Tibial nerve (tissue), 3 donors: Measurements from ENCODE around the gene NEO1.

Experiments
- CTCF ChIP-seq, 5 experiments: fragments of 200-600 bp in 3 of 5; fragments of 450-650 bp in 2 of 5; sonication (generic) in 3 of 5; IDR thresholded peaks; one replicate each; pipeline ENCODE4 v1.5.1; 2016 to 2019; ENCODE audit warnings: antibody characterized with exemption in 5 of 5, mild to moderate bottlenecking in 3 of 5, moderate library complexity in 2 of 5
- POLR2A ChIP-seq, 2 donors: fragments of 450-650 bp; IDR thresholded peaks; one replicate each; pipeline ENCODE4 v1.6.1; 2017; ENCODE audit warnings: antibody characterized with exemption in 2 of 2, mild to moderate bottlenecking in 2 of 2, moderate library complexity in 2 of 2

GRCh38 chr15:73225358-73226015 is 173.2 kb downstream of the NEO1 start:
- no peak for TF ChIP-seq POLR2A (IDR thresholded peaks at IDR 0.05)
- no peak for TF ChIP-seq CTCF (IDR thresholded peaks at IDR 0.05)
